HepG2 (cell line): Measurements from ENCODE around the gene SRSF10. TPM values are rescaled to one million over a fixed set of nuclear protein-coding genes. Genes with fewer than 3 reads are reported as not detected.

Source experiments
- ARID2 ChIP-seq: sonication (generic); formaldehyde crosslinking; IDR thresholded peaks from 2 replicates; pipeline ENCODE4 v1.8.1; 2022; ENCODE audit warnings: mild to moderate bottlenecking, missing genetic modification reagents, borderline replicate concordance
- MZF1 ChIP-seq: sonication (generic); formaldehyde crosslinking; IDR thresholded peaks from 2 replicates; pipeline ENCODE4 v1.8.1; 2023; ENCODE audit warnings: mild to moderate bottlenecking, missing genetic modification reagents, borderline replicate concordance
- PITX1 ChIP-seq: sonication (generic); formaldehyde crosslinking; IDR thresholded peaks from 2 replicates; pipeline ENCODE4 v1.5.1; 2020; ENCODE audit warnings: mild to moderate bottlenecking, missing genetic modification reagents
- RBM22 ChIP-seq: fragments of 200-400 bp; formaldehyde crosslinking; optimal IDR thresholded peaks from 2 replicates; pipeline ENCODE3; 2017; ENCODE audit warnings: mild to moderate bottlenecking, low read length, moderate library complexity
- RCOR2 ChIP-seq: IDR thresholded peaks from 2 replicates; pipeline ENCODE4 v1.6.1; 2016; ENCODE audit warnings: missing biosample characterization, missing genetic modification reagents
- SNRNP70 ChIP-seq: fragments of 200-400 bp; formaldehyde crosslinking; IDR thresholded peaks from 2 replicates; pipeline ENCODE4 v1.6.1; 2017; ENCODE audit warnings: mild to moderate bottlenecking, low read depth, low read length, moderate library complexity
- THYN1 ChIP-seq: sonication (generic); formaldehyde crosslinking; IDR thresholded peaks from 2 replicates; pipeline ENCODE4 v1.8.1; 2023; ENCODE audit warnings: low read depth, mild to moderate bottlenecking, moderate library complexity, missing genetic modification reagents, borderline replicate concordance
- TMF1 ChIP-seq: sonication (generic); formaldehyde crosslinking; IDR thresholded peaks from 2 replicates; pipeline ENCODE4 v1.8.1; 2022; ENCODE audit warnings: low read depth, missing genetic modification reagents
- TOE1 ChIP-seq: sonication (generic); formaldehyde crosslinking; IDR thresholded peaks from 2 replicates; pipeline ENCODE4 v1.4.0; 2020; ENCODE audit warnings: mild to moderate bottlenecking, missing genetic modification reagents
- YEATS4 ChIP-seq: sonication (generic); formaldehyde crosslinking; IDR thresholded peaks from 2 replicates; pipeline ENCODE4 v1.4.0; 2020; ENCODE audit warnings: missing genetic modification reagents, borderline replicate concordance
- ZMYM4 ChIP-seq: sonication (generic); formaldehyde crosslinking; IDR thresholded peaks from 2 replicates; pipeline ENCODE4 v1.8.1; 2023; ENCODE audit warnings: mild to moderate bottlenecking, missing genetic modification reagents
- ZNF256 ChIP-seq: sonication (generic); formaldehyde crosslinking; conservative IDR thresholded peaks from 2 replicates; pipeline ENCODE4 v1.4.0; 2020; ENCODE audit warnings: missing genetic modification reagents
- ZNF446 ChIP-seq: sonication (generic); formaldehyde crosslinking; IDR thresholded peaks from 2 replicates; pipeline ENCODE4 v1.5.0; 2020; ENCODE audit warnings: mild to moderate bottlenecking, missing genetic modification reagents
- ZNF614 ChIP-seq: IDR thresholded peaks from 2 replicates; pipeline ENCODE4 v1.6.1; 2018; ENCODE audit warnings: missing biosample characterization, missing genetic modification reagents, inconsistent platforms, borderline replicate concordance
- ZNF674 ChIP-seq: sonication (generic); formaldehyde crosslinking; IDR thresholded peaks from 2 replicates; pipeline ENCODE4 v1.5.0; 2020; ENCODE audit warnings: low read depth, mild to moderate bottlenecking, missing genetic modification reagents
- ZNF761 ChIP-seq: sonication (generic); formaldehyde crosslinking; conservative IDR thresholded peaks from 2 replicates; pipeline ENCODE4 v1.4.0; 2020; ENCODE audit warnings: mild to moderate bottlenecking, missing genetic modification reagents
- ZNF792 ChIP-seq: IDR thresholded peaks from 2 replicates; pipeline ENCODE4 v1.6.1; 2016
- polyA plus RNA-seq, 8 experiments: library from polyadenylated mRNA; depleted of rRNA in 3 of 8; stranded (reverse) in 7 of 8; unstranded in 1 of 8; fragments of >200 nt; fragmentation: Illumina TruSeq in 4 of 8; extraction: Trizol in 4 of 8; gene quantifications; 2 replicates each; pipeline versions ENCODE4 v1.2.1 to v1.2.3, GENCODE V29; 2011 to 2016; ENCODE audit warnings: low read depth in 4 of 8, missing spikeins in 1 of 8, mixed read lengths in 1 of 8; ENCODE audit not compliant: insufficient read depth in 1 of 8
- total RNA-seq, 5 experiments: library from RNA; depleted of rRNA; stranded (reverse); fragments of >200 nt; fragmentation: Illumina TruSeq; extraction: Trizol; gene quantifications; 2 replicates each; pipeline ENCODE4 v1.2.3, GENCODE V29; 2016; ENCODE audit warnings: low read depth in 1 of 5
- TF ChIP-seq, protein P1 (sequence below): sonication (generic); formaldehyde crosslinking; conservative IDR thresholded peaks from 2 replicates; pipeline ENCODE4 v1.4.0; 2020; ENCODE audit warnings: missing genetic modification reagents
- TF ChIP-seq, protein P2 (sequence below): sonication (generic); formaldehyde crosslinking; conservative IDR thresholded peaks from 2 replicates; pipeline ENCODE4 v1.4.0; 2020; ENCODE audit warnings: mild to moderate bottlenecking, missing genetic modification reagents, moderate library complexity
- TF ChIP-seq, protein P3 (sequence below): fragments of 450-650 bp; IDR thresholded peaks from 2 replicates; pipeline ENCODE4 v1.6.1; 2017
- TF ChIP-seq, protein P4 (sequence below): IDR thresholded peaks from 2 replicates; pipeline ENCODE4 v1.6.1; 2016; ENCODE audit warnings: mild to moderate bottlenecking

SRSF10 gene
- total and polyA plus RNA-seq, 2 of the 13 experiments (the other 11 are each of a cell fraction or from before 2014, with no cell fraction given), result 126 to 186 TPM

DNA sequence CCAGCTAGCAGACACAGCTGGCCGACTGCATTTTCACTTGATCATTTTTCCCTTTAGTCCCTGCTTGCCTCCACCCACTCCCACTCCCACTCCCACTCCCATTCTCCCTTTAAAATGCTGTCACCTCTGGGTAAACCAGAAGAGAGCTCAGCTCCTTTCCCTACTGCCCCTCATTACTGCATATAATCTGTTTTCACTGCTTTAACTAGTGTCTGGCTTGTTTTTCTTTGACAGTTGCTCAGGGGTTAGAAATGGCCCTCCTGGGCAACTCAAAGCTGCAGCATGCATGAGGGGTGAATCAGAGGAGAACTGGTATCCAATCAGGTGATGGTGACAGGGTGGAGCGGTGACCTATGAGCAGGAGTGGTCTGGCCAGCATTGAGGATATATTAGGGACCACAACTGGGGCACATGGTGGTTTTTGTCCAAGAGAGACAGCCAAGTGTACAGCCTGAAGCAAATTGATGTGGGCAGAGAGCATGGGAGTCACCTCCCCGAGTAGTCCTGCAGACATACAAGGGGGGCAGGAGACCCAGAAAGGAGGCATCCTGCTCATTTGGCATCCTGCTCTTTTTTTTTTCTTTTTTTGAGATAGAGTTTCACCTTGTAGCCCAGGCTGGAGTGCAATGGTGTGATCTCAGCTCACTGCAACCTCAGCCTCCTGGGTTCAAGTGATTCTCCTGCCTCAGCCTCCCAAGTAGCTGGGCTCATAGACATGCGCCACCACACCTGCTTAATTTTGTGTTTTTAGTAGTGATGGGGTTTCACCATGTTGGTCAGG lies 42.6 kb upstream of the SRSF10 start (continued):
- TF ChIP-seq, protein P1, sequence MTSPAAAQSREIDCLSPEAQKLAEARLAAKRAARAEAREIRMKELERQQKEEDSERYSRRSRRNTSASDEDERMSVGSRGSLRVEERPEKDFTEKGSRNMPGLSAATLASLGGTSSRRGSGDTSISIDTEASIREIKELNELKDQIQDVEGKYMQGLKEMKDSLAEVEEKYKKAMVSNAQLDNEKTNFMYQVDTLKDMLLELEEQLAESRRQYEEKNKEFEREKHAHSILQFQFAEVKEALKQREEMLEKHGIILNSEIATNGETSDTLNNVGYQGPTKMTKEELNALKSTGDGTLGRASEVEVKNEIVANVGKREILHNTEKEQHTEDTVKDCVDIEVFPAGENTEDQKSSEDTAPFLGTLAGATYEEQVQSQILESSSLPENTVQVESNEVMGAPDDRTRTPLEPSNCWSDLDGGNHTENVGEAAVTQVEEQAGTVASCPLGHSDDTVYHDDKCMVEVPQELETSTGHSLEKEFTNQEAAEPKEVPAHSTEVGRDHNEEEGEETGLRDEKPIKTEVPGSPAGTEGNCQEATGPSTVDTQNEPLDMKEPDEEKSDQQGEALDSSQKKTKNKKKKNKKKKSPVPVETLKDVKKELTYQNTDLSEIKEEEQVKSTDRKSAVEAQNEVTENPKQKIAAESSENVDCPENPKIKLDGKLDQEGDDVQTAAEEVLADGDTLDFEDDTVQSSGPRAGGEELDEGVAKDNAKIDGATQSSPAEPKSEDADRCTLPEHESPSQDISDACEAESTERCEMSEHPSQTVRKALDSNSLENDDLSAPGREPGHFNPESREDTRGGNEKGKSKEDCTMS (CRISPR knock-in tag), result no peak
- TF ChIP-seq TMF1 (CRISPR knock-in tag) (no peak), ZNF446 (CRISPR knock-in tag) (no peak), ZNF761 (CRISPR knock-in tag) (no peak), THYN1 (no peak), RCOR2 (CRISPR knock-in tag) (no peak), RBM22 (no peak), ZNF256 (no peak), ZNF614 (CRISPR knock-in tag) (no peak), ZNF792 (CRISPR knock-in tag) (no peak), MZF1 (CRISPR knock-in tag) (no peak), PITX1 (CRISPR knock-in tag) (no peak; the same call in 1 of the 2 replicates), TOE1 (CRISPR knock-in tag) (no peak), SNRNP70 (no peak), ZNF674 (CRISPR knock-in tag) (no peak), ARID2 (no peak), YEATS4 (CRISPR knock-in tag) (no peak), ZMYM4 (CRISPR knock-in tag) (no peak; the same call in 1 of the 2 replicates)
- TF ChIP-seq, protein P2, sequence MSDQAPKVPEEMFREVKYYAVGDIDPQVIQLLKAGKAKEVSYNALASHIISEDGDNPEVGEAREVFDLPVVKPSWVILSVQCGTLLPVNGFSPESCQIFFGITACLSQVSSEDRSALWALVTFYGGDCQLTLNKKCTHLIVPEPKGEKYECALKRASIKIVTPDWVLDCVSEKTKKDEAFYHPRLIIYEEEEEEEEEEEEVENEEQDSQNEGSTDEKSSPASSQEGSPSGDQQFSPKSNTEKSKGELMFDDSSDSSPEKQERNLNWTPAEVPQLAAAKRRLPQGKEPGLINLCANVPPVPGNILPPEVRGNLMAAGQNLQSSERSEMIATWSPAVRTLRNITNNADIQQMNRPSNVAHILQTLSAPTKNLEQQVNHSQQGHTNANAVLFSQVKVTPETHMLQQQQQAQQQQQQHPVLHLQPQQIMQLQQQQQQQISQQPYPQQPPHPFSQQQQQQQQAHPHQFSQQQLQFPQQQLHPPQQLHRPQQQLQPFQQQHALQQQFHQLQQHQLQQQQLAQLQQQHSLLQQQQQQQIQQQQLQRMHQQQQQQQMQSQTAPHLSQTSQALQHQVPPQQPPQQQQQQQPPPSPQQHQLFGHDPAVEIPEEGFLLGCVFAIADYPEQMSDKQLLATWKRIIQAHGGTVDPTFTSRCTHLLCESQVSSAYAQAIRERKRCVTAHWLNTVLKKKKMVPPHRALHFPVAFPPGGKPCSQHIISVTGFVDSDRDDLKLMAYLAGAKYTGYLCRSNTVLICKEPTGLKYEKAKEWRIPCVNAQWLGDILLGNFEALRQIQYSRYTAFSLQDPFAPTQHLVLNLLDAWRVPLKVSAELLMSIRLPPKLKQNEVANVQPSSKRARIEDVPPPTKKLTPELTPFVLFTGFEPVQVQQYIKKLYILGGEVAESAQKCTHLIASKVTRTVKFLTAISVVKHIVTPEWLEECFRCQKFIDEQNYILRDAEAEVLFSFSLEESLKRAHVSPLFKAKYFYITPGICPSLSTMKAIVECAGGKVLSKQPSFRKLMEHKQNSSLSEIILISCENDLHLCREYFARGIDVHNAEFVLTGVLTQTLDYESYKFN (CRISPR knock-in tag), result peak; percentile 43
- TF ChIP-seq, protein P3, sequence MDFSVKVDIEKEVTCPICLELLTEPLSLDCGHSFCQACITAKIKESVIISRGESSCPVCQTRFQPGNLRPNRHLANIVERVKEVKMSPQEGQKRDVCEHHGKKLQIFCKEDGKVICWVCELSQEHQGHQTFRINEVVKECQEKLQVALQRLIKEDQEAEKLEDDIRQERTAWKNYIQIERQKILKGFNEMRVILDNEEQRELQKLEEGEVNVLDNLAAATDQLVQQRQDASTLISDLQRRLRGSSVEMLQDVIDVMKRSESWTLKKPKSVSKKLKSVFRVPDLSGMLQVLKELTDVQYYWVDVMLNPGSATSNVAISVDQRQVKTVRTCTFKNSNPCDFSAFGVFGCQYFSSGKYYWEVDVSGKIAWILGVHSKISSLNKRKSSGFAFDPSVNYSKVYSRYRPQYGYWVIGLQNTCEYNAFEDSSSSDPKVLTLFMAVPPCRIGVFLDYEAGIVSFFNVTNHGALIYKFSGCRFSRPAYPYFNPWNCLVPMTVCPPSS, result no peak
- TF ChIP-seq, protein P4, sequence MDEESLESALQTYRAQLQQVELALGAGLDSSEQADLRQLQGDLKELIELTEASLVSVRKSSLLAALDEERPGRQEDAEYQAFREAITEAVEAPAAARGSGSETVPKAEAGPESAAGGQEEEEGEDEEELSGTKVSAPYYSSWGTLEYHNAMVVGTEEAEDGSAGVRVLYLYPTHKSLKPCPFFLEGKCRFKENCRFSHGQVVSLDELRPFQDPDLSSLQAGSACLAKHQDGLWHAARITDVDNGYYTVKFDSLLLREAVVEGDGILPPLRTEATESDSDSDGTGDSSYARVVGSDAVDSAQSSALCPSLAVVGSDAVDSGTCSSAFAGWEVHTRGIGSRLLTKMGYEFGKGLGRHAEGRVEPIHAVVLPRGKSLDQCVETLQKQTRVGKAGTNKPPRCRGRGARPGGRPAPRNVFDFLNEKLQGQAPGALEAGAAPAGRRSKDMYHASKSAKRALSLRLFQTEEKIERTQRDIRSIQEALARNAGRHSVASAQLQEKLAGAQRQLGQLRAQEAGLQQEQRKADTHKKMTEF (CRISPR knock-in tag), result peak; percentile 54; the same call in 1 of the 2 replicates
